ENCODE measurements around the gene PLPP7. TPM values are rescaled to one million over a fixed set of nuclear protein-coding genes. Genes with fewer than 3 reads are reported as not detected.

The PLPP7 gene
- total RNA-seq, 1 donor from 2014 or later, result 0.20 TPM

GRCh38 chr9:131258186-131258585 is 31.3 kb upstream of the PLPP7 start:
- Histone ChIP-seq H3K27me3 (ENCODE audit: insufficient read depth, low read length) (no peaks in the 10 kb centered on the region), H3K4me2 (ENCODE audit: low read length) (no peak overlapping the region), H3K4me3 (ENCODE audit: insufficient read depth, low read depth, low read length) (no peak overlapping the region), H3K79me2 (ENCODE audit: insufficient read depth, low read length) (no peaks in the 10 kb centered on the region), H3K9ac (ENCODE audit: low read length) (no peak overlapping the region), H4K20me1 (ENCODE audit: insufficient read depth, low read length) (no peaks in the 10 kb centered on the region), H3K9me3 (ENCODE audit: insufficient read depth, low read depth, low read length) (no peaks in the 10 kb centered on the region), H2AFZ (ENCODE audit: low read depth, low read length) (no peak overlapping the region), H3K27ac (ENCODE audit: low read depth, low read length) (no peak overlapping the region), H3K4me1 (ENCODE audit: insufficient read depth, low read length) (peaks cover 10% of the 10 kb centered on the region), H3K36me3 (ENCODE audit: insufficient read depth, low read length) (no peaks in the 10 kb centered on the region)
- peaks cover 2% of the 10 kb centered on the region for H3K9me3 Mint-ChIP-seq (ENCODE audit: unreplicated experiment)
- TF ChIP-seq, protein P1, sequence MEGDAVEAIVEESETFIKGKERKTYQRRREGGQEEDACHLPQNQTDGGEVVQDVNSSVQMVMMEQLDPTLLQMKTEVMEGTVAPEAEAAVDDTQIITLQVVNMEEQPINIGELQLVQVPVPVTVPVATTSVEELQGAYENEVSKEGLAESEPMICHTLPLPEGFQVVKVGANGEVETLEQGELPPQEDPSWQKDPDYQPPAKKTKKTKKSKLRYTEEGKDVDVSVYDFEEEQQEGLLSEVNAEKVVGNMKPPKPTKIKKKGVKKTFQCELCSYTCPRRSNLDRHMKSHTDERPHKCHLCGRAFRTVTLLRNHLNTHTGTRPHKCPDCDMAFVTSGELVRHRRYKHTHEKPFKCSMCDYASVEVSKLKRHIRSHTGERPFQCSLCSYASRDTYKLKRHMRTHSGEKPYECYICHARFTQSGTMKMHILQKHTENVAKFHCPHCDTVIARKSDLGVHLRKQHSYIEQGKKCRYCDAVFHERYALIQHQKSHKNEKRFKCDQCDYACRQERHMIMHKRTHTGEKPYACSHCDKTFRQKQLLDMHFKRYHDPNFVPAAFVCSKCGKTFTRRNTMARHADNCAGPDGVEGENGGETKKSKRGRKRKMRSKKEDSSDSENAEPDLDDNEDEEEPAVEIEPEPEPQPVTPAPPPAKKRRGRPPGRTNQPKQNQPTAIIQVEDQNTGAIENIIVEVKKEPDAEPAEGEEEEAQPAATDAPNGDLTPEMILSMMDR (IDR thresholded peaks at IDR 0.05; ENCODE audit: insufficient read depth, low read depth, low read length), result no peak
- TF ChIP-seq EZH2 (IDR thresholded peaks at IDR 0.05; ENCODE audit: insufficient read depth, low read length), result no peak
- no peak overlapping the region for H3K27ac Mint-ChIP-seq (ENCODE audit: unreplicated experiment)
- no peak overlapping the region for H3K4me3 Mint-ChIP-seq (ENCODE audit: unreplicated experiment)
- peaks cover 16% of the 10 kb centered on the region for H3K27me3 Mint-ChIP-seq (ENCODE audit: low read depth, unreplicated experiment)
- no peak for FAIRE-seq
- DNase-seq (ENCODE audit: low read depth), result no peak
- H3K36me3 Mint-ChIP-seq (ENCODE audit: low read depth, unreplicated experiment), result peaks cover 5% of the 10 kb centered on the region
- H3K4me1 Mint-ChIP-seq (ENCODE audit: low read depth, unreplicated experiment), result peaks cover 10% of the 10 kb centered on the region

DNA sequence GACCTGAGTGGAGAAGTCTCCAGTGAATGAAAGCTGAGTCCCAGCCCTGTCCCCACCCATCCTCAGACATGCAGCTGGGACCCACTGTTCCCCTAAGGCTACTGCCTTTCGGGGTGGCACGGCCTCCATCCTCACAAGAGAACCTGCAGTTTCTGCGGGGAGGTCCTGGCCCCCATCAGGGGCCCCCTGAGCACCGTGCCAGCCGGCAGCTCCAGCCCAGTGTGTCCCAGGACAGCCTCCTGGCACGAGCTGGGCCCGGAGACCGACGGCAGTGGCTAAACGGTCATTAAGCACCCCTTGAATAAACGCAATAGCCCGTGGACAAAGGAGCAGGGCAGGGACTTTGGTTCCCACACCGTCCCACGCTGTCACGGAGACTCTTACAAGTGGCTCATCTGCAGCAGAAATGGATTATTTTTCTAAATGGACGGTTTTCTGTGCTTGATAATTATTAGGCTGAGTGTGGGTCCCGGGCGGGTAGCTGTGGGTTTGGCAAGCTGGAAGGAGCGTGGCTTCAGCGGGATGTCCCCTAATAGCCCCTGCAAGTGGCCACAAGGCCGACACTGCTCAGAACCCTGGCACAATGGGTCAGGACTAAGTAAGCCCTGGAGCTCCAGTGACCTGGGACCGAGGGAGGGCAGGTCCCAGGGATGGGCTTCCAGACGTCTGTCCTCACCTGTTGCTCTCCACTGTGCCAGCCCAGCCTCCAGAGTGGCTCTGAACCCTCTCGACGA is 30.7 kb upstream of the PLPP7 start:
- TF ChIP-seq, protein P1 (IDR thresholded peaks at IDR 0.05; ENCODE audit: insufficient read depth, low read depth, low read length), result no peak
- no peak for TF ChIP-seq EZH2 (IDR thresholded peaks at IDR 0.05; ENCODE audit: insufficient read depth, low read length)
- no peaks in the 10 kb centered on the region for H3K79me2 ChIP-seq (ENCODE audit: insufficient read depth, low read length)
- H3K27ac Mint-ChIP-seq (ENCODE audit: unreplicated experiment), result no peak overlapping the region
- H3K9me3 ChIP-seq (ENCODE audit: insufficient read depth, low read depth, low read length), result no peaks in the 10 kb centered on the region
- peaks cover 2% of the 10 kb centered on the region for H3K9me3 Mint-ChIP-seq (ENCODE audit: unreplicated experiment)
- no peak overlapping the region for H3K4me3 Mint-ChIP-seq (ENCODE audit: unreplicated experiment)
- no peaks in the 10 kb centered on the region for H3K36me3 ChIP-seq (ENCODE audit: insufficient read depth, low read length)
- H3K4me1 ChIP-seq (ENCODE audit: insufficient read depth, low read length), result peaks cover 10% of the 10 kb centered on the region
- FAIRE-seq, result no peak
- no peaks in the 10 kb centered on the region for H4K20me1 ChIP-seq (ENCODE audit: insufficient read depth, low read length)
- no peak overlapping the region for H2AFZ ChIP-seq (ENCODE audit: low read depth, low read length)
- H3K4me2 ChIP-seq (ENCODE audit: low read length), result no peak overlapping the region
- no peak overlapping the region for H3K9ac ChIP-seq (ENCODE audit: low read length)
- H3K4me3 ChIP-seq (ENCODE audit: insufficient read depth, low read depth, low read length), result no peak overlapping the region
- no peak overlapping the region for H3K27ac ChIP-seq (ENCODE audit: low read depth, low read length)
- H3K27me3 Mint-ChIP-seq (ENCODE audit: low read depth, unreplicated experiment), result peaks cover 16% of the 10 kb centered on the region
- DNase-seq (ENCODE audit: low read depth), result no peak
- peaks cover 9% of the 10 kb centered on the region for H3K4me1 Mint-ChIP-seq (ENCODE audit: low read depth, unreplicated experiment)
- H3K36me3 Mint-ChIP-seq (ENCODE audit: low read depth, unreplicated experiment), result peaks cover 5% of the 10 kb centered on the region
- no peaks in the 10 kb centered on the region for H3K27me3 ChIP-seq (ENCODE audit: insufficient read depth, low read length)

- Mint-ChIP-seq H3K4me3 (ENCODE audit: unreplicated experiment) (no peak overlapping the region), H3K36me3 (ENCODE audit: low read depth, unreplicated experiment) (peaks cover 5% of the 10 kb centered on the region), H3K4me1 (ENCODE audit: low read depth, unreplicated experiment) (peaks cover 6% of the 10 kb centered on the region), H3K27ac (ENCODE audit: unreplicated experiment) (no peak overlapping the region), H3K9me3 (ENCODE audit: unreplicated experiment) (peaks cover 2% of the 10 kb centered on the region), H3K27me3 (ENCODE audit: low read depth, unreplicated experiment) (peaks cover 18% of the 10 kb centered on the region)
- TF ChIP-seq, protein P1 (IDR thresholded peaks at IDR 0.05; ENCODE audit: insufficient read depth, low read depth, low read length), result no peak
- TF ChIP-seq EZH2 (IDR thresholded peaks at IDR 0.05; ENCODE audit: insufficient read depth, low read length), result no peak
- Histone ChIP-seq H3K9me3 (ENCODE audit: insufficient read depth, low read depth, low read length) (no peaks in the 10 kb centered on the region), H2AFZ (ENCODE audit: low read depth, low read length) (no peak overlapping the region), H3K79me2 (ENCODE audit: insufficient read depth, low read length) (no peaks in the 10 kb centered on the region), H3K27ac (ENCODE audit: low read depth, low read length) (no peak overlapping the region), H3K4me1 (ENCODE audit: insufficient read depth, low read length) (peaks cover 10% of the 10 kb centered on the region), H3K4me3 (ENCODE audit: insufficient read depth, low read depth, low read length) (no peak overlapping the region), H4K20me1 (ENCODE audit: insufficient read depth, low read length) (no peaks in the 10 kb centered on the region), H3K9ac (ENCODE audit: low read length) (no peak overlapping the region), H3K4me2 (ENCODE audit: low read length) (no peak overlapping the region), H3K36me3 (ENCODE audit: insufficient read depth, low read length) (no peaks in the 10 kb centered on the region), H3K27me3 (ENCODE audit: insufficient read depth, low read length) (no peaks in the 10 kb centered on the region)
- FAIRE-seq, result no peak
- no peak for DNase-seq (ENCODE audit: low read depth)
Measured at GRCh38 chr9:131259432-131259898, 30.1 kb upstream of the PLPP7 start.

Measured in astrocyte (in vitro differentiated cells and primary cell).